Stimulated activated CD4-positive, alpha-beta T cell treated with anti-CD3 and anti-CD28 coated beads, Interleukin-1b, Interleukin-23, amount 100 ng/mL, for 4 hours (primary cell): ENCODE results near the gene ZNF30.
"Not testable (repeated sequence)": the region's sequence is repeated elsewhere in the genome, so short reads cannot be mapped to it uniquely, and the experiment has no call there.

Experiments used
- DNase-seq, 2 donors: peaks; one replicate each; pipeline ENCODE4 v3.0.0-alpha.2; 2020; ENCODE audit warnings: low read depth in 2 of 2

ZNF30 gene

DNA sequence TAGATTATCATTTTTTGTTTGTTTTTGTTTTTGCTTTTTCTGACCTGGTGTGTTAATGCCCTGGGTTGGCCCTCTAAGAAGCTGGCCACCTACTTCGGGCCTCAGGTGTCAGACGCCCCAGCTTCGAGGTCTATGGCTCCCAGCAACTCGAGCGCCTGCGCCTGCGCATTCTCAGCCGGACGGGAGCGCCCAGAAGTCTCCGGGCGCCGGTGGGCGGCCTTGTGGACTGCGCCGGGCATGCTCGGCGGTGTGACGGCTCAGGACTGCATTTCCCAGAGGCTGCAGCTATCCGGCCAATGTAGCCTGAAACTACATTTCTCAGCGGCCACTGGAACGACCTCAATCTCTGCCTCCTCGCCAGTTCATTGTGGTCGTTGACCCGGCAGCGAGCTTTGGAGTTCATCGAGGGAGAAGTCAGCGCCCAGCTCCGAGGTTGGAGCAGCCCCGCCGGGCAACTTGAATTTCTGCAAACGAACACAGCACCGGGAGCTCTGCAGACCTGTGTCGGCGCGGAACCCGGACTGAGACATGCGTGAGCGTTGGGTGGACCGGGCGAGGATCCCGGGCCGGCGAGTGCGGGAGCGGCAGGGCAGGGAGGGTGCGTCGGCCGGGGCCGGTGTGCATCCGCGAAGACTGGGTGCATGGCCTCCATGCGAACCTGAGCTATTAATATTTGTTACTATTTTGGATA is at the start of gene ZNF30:
Gene ZNF30 (plus strand): TSS at position 219 of the 691 bp plus-strand sequence. CDS start 3,045 bp downstream, outside the sequence.
- peak; percentile 62 to 79 for DNase-seq

- DNase-seq = no peak
Measured at GRCh38 chr19:34879563-34879962, 47.1 kb upstream of the ZNF30 start.

- no peak for DNase-seq
Measured at GRCh38 chr19:34880034-34880433, 46.7 kb upstream of the ZNF30 start.

- no peak for DNase-seq
Measured at GRCh38 chr19:34881982-34882381, 44.7 kb upstream of the ZNF30 start.

GRCh38 chr19:34888091-34888490 is 38.6 kb upstream of the ZNF30 start:
- DNase-seq = no peak

DNA sequence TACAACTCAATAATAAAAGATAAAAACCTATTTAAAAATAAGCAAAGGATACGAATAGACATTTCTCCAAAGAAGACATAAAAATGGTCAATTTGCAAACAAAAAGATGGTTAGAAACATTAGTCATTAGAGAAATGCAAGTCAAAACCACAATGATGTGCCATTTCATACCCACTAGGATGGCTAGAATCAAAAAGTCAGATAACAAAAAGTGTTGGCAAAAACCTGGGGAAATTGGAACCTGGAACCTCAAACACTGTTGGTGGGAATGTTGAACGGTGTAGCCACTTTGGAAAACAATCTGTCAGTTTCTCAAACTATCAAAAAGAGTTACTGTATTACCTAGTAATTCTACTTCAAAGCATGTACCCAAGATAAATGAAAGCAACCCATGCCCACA is 26.5 kb upstream of the ZNF30 start:
- DNase-seq = no peak

GRCh38 chr19:34904664-34905527 is 21.8 kb upstream of the ZNF30 start:
- DNase-seq = no peak

GRCh38 chr19:34910770-34911169 is 15.9 kb upstream of the ZNF30 start:
- DNase-seq = no peak

- not testable (repeated sequence) for DNase-seq
Measured at GRCh38 chr19:34917144-34917543, 9.6 kb upstream of the ZNF30 start.

GRCh38 chr19:34918190-34918589 is 8.5 kb upstream of the ZNF30 start:
- DNase-seq = no peak

- not testable (repeated sequence) for DNase-seq
Measured at GRCh38 chr19:34920090-34920786, 6.5 kb upstream of the ZNF30 start.

- no peak for DNase-seq
Measured at GRCh38 chr19:34925278-34925855, 1.3 kb upstream of the ZNF30 start.

DNA sequence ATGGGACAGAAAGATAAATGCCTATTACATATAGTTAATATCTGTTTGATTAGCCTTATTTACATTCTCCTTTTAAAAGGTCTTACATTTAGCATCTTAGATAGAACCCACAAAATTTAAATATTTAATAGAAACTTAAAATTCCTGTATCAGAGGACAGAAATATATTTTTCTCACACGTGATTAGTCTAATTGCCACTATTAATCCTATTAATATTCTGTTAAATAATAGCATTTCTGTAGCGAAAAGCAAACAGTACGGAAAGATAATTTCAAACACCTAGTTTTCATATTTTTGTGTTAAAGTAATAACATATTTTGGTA is 380 bp upstream of the ZNF30 start:
- no peak for DNase-seq

DNA sequence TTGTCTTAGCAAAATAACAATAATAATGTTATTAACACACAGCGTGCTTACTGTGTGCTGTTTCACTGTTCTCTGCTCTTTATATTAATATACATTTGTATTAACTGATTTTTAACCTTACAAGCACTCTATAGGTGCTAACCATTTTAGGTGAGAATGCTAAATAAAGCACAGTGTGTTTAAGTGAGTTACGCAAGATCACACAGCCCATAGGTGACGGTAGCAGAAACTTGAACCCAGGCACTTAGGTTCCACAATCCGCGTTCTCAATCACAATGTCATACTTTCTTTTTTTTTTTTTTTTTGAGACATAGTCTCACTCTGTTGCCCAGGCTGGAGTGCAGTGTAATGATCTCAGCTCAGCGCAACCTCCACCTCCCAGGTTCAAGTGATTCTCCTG is 5.8 kb downstream of the ZNF30 start:
- no peak for DNase-seq

- no peak for DNase-seq
Measured at GRCh38 chr19:34936184-34936583, 9.5 kb downstream of the ZNF30 start.

- no peak for DNase-seq
Measured at GRCh38 chr19:34938886-34939285, 12.2 kb downstream of the ZNF30 start.

- DNase-seq = no peak
Measured at GRCh38 chr19:34943861-34944573, 17.3 kb downstream of the ZNF30 start.

- no peak for DNase-seq
Measured at GRCh38 chr19:34953092-34953491, 26.4 kb downstream of the ZNF30 start.

GRCh38 chr19:34957830-34958751 is 31.4 kb downstream of the ZNF30 start:
- DNase-seq = no peak

DNA sequence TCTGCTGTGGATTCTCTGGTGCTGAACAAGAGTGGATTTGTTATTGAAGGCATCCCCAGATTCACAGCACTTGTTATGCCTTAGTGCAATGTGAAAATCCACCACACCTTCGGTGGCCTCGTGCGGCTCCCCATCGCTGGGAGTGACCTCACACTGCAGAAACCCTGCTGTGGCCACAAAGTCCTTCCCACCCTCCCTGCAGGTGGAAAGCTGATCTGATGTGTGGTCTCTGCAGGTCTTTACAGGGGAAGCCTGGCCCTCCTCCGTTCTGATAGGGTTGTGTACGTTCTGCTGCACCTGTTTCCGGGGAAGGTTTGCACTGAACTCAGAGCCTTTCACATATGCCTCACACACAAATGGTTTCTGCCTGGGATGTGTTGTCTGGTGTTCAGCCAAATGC is 32.3 kb downstream of the ZNF30 start:
- DNase-seq = no peak
